GM12878 (cell line): ENCODE measurements around the gene IL1RAPL1. TPM values are rescaled to one million over a fixed set of nuclear protein-coding genes. Genes with fewer than 3 reads are reported as not detected.

Experiments
- ATAC-seq: fragments of 200-7000 bp; cut with Tn5 transposase; 3 replicates; pipeline ENCODE4 v1.9.1; 2020; ENCODE audit warnings: mild to moderate bottlenecking, moderate library complexity
- BruUV-seq: library from RNA; stranded (reverse); fragments of 400-500 nt; replicated peaks from 2 replicates; lab custom pipeline; 2021; lab: Mats Ljungman, UMichigan
- CTCF ChIA-PET: fragments of 300-600 bp; sonication (Branson Sonifier 250); formaldehyde crosslinking; extraction: SDS; loops from one replicate; lab custom pipeline; 2021; ENCODE audit warnings: inconsistent platforms; lab: Yijun Ruan, JAX
- POLR2A ChIA-PET: fragments of 350-600 bp; formaldehyde crosslinking; extraction: SDS; loops from one replicate; lab custom pipeline; 2021; ENCODE audit warnings: inconsistent platforms; lab: Charles Lee
- RAD21 ChIA-PET: fragments of 300-600 bp; sonication (Branson Sonifier 250); formaldehyde crosslinking; loops from one replicate; lab custom pipeline; 2023; ENCODE audit warnings: antibody characterized with exemption; ENCODE audit not compliant: unreplicated experiment; lab: Charles Lee
- SMC1A ChIA-PET: fragments of 300-600 bp; sonication (Branson Sonifier 250); formaldehyde crosslinking; loops from one replicate; lab custom pipeline; 2023; ENCODE audit not compliant: unreplicated experiment, uncharacterized antibody; lab: Charles Lee
- DNase-seq: peaks from one replicate; pipeline ENCODE4 v3.0.0-alpha.2; 2011; ENCODE audit warnings: low read depth, low spot score
- FAIRE-seq: peaks from 3 replicates; lab custom pipeline; 2011; peaks lifted over from hg19 to GRCh38; lab: Jason Lieb, UNC
- H2AFZ ChIP-seq: 2 replicates; pipeline ENCODE4 v1.6.0; 2011; ENCODE audit warnings: low read depth, low read length, control low read depth; ENCODE audit not compliant: control insufficient read depth
- H3K27ac ChIP-seq: 2 replicates; pipeline ENCODE4 v1.5.1; 2011; ENCODE audit warnings: control low read depth; ENCODE audit not compliant: control insufficient read depth, insufficient read depth
- H3K27me3 ChIP-seq, 2 experiments: replicated peaks in 1 of 2; 2 replicates each; pipeline versions ENCODE4 v1.6.0 to v1.6.1; 2011; ENCODE audit warnings: low read length in 1 of 2; ENCODE audit not compliant: control insufficient read depth in 2 of 2, insufficient read depth in 2 of 2
- H3K36me3 ChIP-seq, 2 experiments: 2 replicates each; pipeline ENCODE4 v1.5.1; 2011; ENCODE audit warnings: low read length in 1 of 2; ENCODE audit not compliant: control insufficient read depth in 2 of 2, insufficient read depth in 2 of 2
- H3K4me1 ChIP-seq: 2 replicates; pipeline ENCODE4 v1.6.1; 2011; ENCODE audit warnings: mild to moderate bottlenecking, low read length, moderate library complexity, mixed read lengths; ENCODE audit not compliant: control insufficient read depth, insufficient read depth
- H3K4me2 ChIP-seq: 2 replicates; pipeline ENCODE4 v1.6.0; 2011; ENCODE audit warnings: control low read depth; ENCODE audit not compliant: control insufficient read depth, insufficient read depth
- H3K4me3 ChIP-seq: fragments of 200-600 bp; sonication (generic); 2 replicates; pipeline ENCODE4 v1.5.1; 2016
- H3K79me2 ChIP-seq: 2 replicates; pipeline ENCODE4 v1.6.0; 2011; ENCODE audit warnings: low read length; ENCODE audit not compliant: control insufficient read depth, insufficient read depth
- H3K9ac ChIP-seq: 2 replicates; pipeline ENCODE4 v1.8.0; 2011; ENCODE audit warnings: low read length, control low read depth, mixed read lengths; ENCODE audit not compliant: control insufficient read depth, insufficient read depth
- H3K9me3 ChIP-seq: replicated peaks from 3 replicates; pipeline ENCODE4 v1.5.1; 2011; ENCODE audit warnings: mild to moderate bottlenecking, low read length; ENCODE audit not compliant: control insufficient read depth, insufficient read depth
- H4K20me1 ChIP-seq: 2 replicates; pipeline ENCODE4 v1.6.0; 2011; ENCODE audit not compliant: control insufficient read depth, insufficient read depth
- BHLHE40 ChIP-seq, 2 experiments: fragments of 450-650 bp in 1 of 2; IDR thresholded peaks; 2 replicates each; pipeline ENCODE4 v1.6.1; 2011 to 2017; ENCODE audit warnings: low read depth in 2 of 2, borderline replicate concordance in 1 of 2, improper control_type of control experiment in 1 of 2, low read length in 1 of 2, mild to moderate bottlenecking in 1 of 2
- EZH2 ChIP-seq: IDR thresholded peaks from 2 replicates; pipeline ENCODE4 v1.6.1; 2012; ENCODE audit warnings: low read depth, mild to moderate bottlenecking, control low read depth, inconsistent platforms, low read length, borderline replicate concordance; ENCODE audit not compliant: control insufficient read depth
- GABPA ChIP-seq: IDR thresholded peaks from 2 replicates; pipeline ENCODE4 v1.6.1; 2014; ENCODE audit warnings: antibody characterized with exemption, low read depth, mild to moderate bottlenecking, inconsistent platforms
- HDGF ChIP-seq: fragments of 450-650 bp; IDR thresholded peaks from 2 replicates; pipeline ENCODE4 v1.6.1; 2016; ENCODE audit warnings: antibody characterized with exemption
- MEF2B ChIP-seq: fragments of 450-650 bp; IDR thresholded peaks from 2 replicates; pipeline ENCODE4 v1.6.1; 2018; ENCODE audit warnings: mild to moderate bottlenecking, moderate library complexity; ENCODE audit not compliant: partially characterized antibody, poor library complexity, severe bottlenecking
- NRF1 ChIP-seq: conservative IDR thresholded peaks from 2 replicates; pipeline ENCODE4 v1.6.1; 2011; ENCODE audit warnings: mild to moderate bottlenecking, low read depth, low read length, improper control_type of control experiment
- PML ChIP-seq: IDR thresholded peaks from 2 replicates; pipeline ENCODE4 v1.6.1; 2012; ENCODE audit warnings: low read length, inconsistent platforms
- SUPT20H ChIP-seq: IDR thresholded peaks from 2 replicates; pipeline ENCODE4 v1.6.1; 2011; ENCODE audit warnings: low read depth, mild to moderate bottlenecking, low read length, moderate library complexity, borderline replicate concordance; ENCODE audit not compliant: control insufficient read depth
- TCF12 ChIP-seq: IDR thresholded peaks from 2 replicates; pipeline ENCODE4 v1.6.1; 2011; ENCODE audit warnings: low read depth, mild to moderate bottlenecking, low read length
- TCF7 ChIP-seq: IDR thresholded peaks from 2 replicates; pipeline ENCODE4 v1.6.1; 2014; ENCODE audit warnings: antibody characterized with exemption, borderline replicate concordance
- WGBS: methylation state at CpG from one replicate; pipeline ENCODE4 v1.1.6; 2016; ENCODE audit warnings: low lambda C conversion rate; ENCODE audit not compliant: insufficient replicate concordance, insufficient coverage; ENCODE audit errors: missing lambda C conversion rate; 5-methylcytosine and 5-hydroxymethylcytosine counted together
- in situ Hi-C: fragments of 300-500 bp; cut with MboI; formaldehyde crosslinking; loops from 9 replicates; pipeline ENCODE4 v1.14.3; 2018; ENCODE audit warnings: mixed read lengths
- intact Hi-C: fragments of 100-400 bp; cut with micrococcal nuclease; formaldehyde crosslinking; loops from one replicate; pipeline ENCODE4 v1.14.2; 2022; ENCODE audit not compliant: unreplicated experiment
- polyA plus RNA-seq, 11 experiments: library from polyadenylated mRNA; depleted of rRNA in 4 of 11; unstranded in 6 of 11; stranded (reverse) in 5 of 11; fragments of >200 nt; fragmentation: Nextera tagmentation in 4 of 11; fragmentation: Illumina TruSeq in 1 of 11; extraction: Ambion mirVana in 4 of 11; extraction: Trizol in 1 of 11; gene quantifications; 1 replicate in 1 of 11; 2 replicates in 10 of 11; pipeline versions ENCODE4 v1.2.1 to v1.2.3, GENCODE V29; 2011 to 2016; ENCODE audit warnings: inconsistent platforms in 2 of 11, missing spikeins in 2 of 11, low read depth in 1 of 11
- total RNA-seq, 4 experiments: library from RNA; depleted of rRNA in 3 of 4; stranded (reverse); fragments of >200 nt in 3 of 4; fragmentation: Illumina TruSeq in 1 of 4; extraction: Trizol in 1 of 4; gene quantifications; 2 replicates each; pipeline versions ENCODE4 v1.2.1 to v1.2.3, GENCODE V29; 2013 to 2021
- TF ChIP-seq, protein P1 (sequence below): fragments of 450-650 bp; formaldehyde crosslinking; IDR thresholded peaks from 2 replicates; pipeline ENCODE4 v1.5.0; 2022; ENCODE audit warnings: mild to moderate bottlenecking, missing genetic modification characterization
- TF ChIP-seq, protein P2 (sequence below): fragments of 450-650 bp; IDR thresholded peaks from 2 replicates; pipeline ENCODE4 v1.6.1; 2016; ENCODE audit warnings: mild to moderate bottlenecking, moderate library complexity, borderline replicate concordance
- TF ChIP-seq, protein P3 (sequence below): fragments of 450-650 bp; IDR thresholded peaks from 2 replicates; pipeline ENCODE4 v1.6.1; 2018; ENCODE audit warnings: mild to moderate bottlenecking, low read depth, moderate library complexity; ENCODE audit not compliant: partially characterized antibody

IL1RAPL1 gene
- total and polyA plus RNA-seq, 10 of the 15 experiments (the other 5 are each of a cell fraction or from before 2014, with no cell fraction given), result not detected

DNA sequence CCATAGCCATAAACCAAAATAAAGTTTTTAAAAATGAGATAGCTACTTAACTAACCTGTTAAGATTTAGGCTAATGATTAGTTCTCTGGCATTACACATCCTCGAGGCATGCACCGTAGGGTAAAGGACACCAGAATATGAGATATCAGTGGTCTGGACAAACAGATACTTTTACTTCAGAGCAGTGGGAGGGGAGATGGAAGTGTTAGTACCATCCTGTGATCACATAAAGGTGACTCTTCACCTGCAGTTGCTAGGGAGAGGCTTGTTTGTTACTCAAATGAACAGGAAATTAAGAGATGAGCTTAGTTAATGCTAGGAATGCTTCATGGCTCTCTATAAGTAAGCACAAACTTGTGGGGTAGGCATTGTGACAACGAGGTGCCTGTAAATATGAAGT lies 1003.7 kb downstream of the IL1RAPL1 start:
- no peak overlapping the region for H3K4me2 ChIP-seq
- no peak overlapping the region for H3K27ac ChIP-seq
- intact Hi-C loops, result no loop called here
- no peak overlapping the region for H2AFZ ChIP-seq
- WGBS, result 27% methylated on average over 3 of the region's 3 CpGs
- SMC1A ChIA-PET, result interaction anchor here (1.6 kb wide), 1 partner anchor 26 kb away, joined by 3 read pairs; no protein-coding TSS in a partner anchor
- DNase-seq (no peak), FAIRE-seq (no peak), ATAC-seq (no peak)
- H3K4me1 ChIP-seq, result no peaks in the 10 kb centered on the region
- POLR2A ChIA-PET, result interaction anchor here (0.6 kb wide), 1 partner anchor 155 kb away, joined by 3 read pairs; no protein-coding TSS in a partner anchor
- CTCF ChIA-PET, result interaction anchor here (1.0 kb wide), 1 partner anchor 9 kb away, joined by 4 read pairs; no protein-coding TSS in a partner anchor
- no peaks in the 10 kb centered on the region; the same call in 2 of the 3 replicates for H3K9me3 ChIP-seq
- no peak overlapping the region for H3K9ac ChIP-seq
- RAD21 ChIA-PET, result no interaction called here
- in situ Hi-C loops, result no loop called here
- H3K27me3 ChIP-seq, result no peaks in the 10 kb centered on the region
- no peak overlapping the region for H3K4me3 ChIP-seq
- no peaks in the 10 kb centered on the region for H4K20me1 ChIP-seq
- no peaks in the 10 kb centered on the region for H3K36me3 ChIP-seq
- no TSS peak for BruUV-seq
- no peaks in the 10 kb centered on the region for H3K79me2 ChIP-seq
- TF ChIP-seq MEF2B (no peak), GABPA (no peak), SUPT20H (no peak), HDGF (no peak), NRF1 (no peak), TCF12 (no peak), TCF7 (no peak), BHLHE40 (IDR thresholded peaks at IDR 0.05; ENCODE audit: borderline replicate concordance in 1 of 2, low read depth in 2 of 2, low read length in 1 of 2) (no peak), EZH2 (no peak), PML (no peak)
- TF ChIP-seq, protein P1, sequence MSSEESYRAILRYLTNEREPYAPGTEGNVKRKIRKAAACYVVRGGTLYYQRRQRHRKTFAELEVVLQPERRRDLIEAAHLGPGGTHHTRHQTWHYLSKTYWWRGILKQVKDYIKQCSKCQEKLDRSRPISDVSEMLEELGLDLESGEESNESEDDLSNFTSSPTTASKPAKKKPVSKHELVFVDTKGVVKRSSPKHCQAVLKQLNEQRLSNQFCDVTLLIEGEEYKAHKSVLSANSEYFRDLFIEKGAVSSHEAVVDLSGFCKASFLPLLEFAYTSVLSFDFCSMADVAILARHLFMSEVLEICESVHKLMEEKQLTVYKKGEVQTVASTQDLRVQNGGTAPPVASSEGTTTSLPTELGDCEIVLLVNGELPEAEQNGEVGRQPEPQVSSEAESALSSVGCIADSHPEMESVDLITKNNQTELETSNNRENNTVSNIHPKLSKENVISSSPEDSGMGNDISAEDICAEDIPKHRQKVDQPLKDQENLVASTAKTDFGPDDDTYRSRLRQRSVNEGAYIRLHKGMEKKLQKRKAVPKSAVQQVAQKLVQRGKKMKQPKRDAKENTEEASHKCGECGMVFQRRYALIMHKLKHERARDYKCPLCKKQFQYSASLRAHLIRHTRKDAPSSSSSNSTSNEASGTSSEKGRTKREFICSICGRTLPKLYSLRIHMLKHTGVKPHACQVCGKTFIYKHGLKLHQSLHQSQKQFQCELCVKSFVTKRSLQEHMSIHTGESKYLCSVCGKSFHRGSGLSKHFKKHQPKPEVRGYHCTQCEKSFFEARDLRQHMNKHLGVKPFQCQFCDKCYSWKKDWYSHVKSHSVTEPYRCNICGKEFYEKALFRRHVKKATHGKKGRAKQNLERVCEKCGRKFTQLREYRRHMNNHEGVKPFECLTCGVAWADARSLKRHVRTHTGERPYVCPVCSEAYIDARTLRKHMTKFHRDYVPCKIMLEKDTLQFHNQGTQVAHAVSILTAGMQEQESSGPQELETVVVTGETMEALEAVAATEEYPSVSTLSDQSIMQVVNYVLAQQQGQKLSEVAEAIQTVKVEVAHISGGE, result no peak
- TF ChIP-seq, protein P2, sequence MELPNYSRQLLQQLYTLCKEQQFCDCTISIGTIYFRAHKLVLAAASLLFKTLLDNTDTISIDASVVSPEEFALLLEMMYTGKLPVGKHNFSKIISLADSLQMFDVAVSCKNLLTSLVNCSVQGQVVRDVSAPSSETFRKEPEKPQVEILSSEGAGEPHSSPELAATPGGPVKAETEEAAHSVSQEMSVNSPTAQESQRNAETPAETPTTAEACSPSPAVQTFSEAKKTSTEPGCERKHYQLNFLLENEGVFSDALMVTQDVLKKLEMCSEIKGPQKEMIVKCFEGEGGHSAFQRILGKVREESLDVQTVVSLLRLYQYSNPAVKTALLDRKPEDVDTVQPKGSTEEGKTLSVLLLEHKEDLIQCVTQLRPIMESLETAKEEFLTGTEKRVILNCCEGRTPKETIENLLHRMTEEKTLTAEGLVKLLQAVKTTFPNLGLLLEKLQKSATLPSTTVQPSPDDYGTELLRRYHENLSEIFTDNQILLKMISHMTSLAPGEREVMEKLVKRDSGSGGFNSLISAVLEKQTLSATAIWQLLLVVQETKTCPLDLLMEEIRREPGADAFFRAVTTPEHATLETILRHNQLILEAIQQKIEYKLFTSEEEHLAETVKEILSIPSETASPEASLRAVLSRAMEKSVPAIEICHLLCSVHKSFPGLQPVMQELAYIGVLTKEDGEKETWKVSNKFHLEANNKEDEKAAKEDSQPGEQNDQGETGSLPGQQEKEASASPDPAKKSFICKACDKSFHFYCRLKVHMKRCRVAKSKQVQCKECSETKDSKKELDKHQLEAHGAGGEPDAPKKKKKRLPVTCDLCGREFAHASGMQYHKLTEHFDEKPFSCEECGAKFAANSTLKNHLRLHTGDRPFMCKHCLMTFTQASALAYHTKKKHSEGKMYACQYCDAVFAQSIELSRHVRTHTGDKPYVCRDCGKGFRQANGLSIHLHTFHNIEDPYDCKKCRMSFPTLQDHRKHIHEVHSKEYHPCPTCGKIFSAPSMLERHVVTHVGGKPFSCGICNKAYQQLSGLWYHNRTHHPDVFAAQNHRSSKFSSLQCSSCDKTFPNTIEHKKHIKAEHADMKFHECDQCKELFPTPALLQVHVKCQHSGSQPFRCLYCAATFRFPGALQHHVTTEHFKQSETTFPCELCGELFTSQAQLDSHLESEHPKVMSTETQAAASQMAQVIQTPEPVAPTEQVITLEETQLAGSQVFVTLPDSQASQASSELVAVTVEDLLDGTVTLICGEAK, result no peak
- TF ChIP-seq, protein P3, sequence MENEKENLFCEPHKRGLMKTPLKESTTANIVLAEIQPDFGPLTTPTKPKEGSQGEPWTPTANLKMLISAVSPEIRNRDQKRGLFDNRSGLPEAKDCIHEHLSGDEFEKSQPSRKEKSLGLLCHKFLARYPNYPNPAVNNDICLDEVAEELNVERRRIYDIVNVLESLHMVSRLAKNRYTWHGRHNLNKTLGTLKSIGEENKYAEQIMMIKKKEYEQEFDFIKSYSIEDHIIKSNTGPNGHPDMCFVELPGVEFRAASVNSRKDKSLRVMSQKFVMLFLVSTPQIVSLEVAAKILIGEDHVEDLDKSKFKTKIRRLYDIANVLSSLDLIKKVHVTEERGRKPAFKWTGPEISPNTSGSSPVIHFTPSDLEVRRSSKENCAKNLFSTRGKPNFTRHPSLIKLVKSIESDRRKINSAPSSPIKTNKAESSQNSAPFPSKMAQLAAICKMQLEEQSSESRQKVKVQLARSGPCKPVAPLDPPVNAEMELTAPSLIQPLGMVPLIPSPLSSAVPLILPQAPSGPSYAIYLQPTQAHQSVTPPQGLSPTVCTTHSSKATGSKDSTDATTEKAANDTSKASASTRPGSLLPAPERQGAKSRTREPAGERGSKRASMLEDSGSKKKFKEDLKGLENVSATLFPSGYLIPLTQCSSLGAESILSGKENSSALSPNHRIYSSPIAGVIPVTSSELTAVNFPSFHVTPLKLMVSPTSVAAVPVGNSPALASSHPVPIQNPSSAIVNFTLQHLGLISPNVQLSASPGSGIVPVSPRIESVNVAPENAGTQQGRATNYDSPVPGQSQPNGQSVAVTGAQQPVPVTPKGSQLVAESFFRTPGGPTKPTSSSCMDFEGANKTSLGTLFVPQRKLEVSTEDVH, result no peak
